Measurements from ENCODE around the gene CELF4.

CELF4 gene

GRCh38 chr18:37343542-37343851 lies 222.1 kb downstream of the CELF4 start:
- Histone ChIP-seq H3K9me3 (ENCODE audit: insufficient read depth, low read depth, low read length) (no peaks in the 10 kb centered on the region), H3K4me3 (ENCODE audit: low read length) (no peak overlapping the region), H3K36me3 (ENCODE audit: insufficient read depth, low read depth, low read length) (no peaks in the 10 kb centered on the region), H3K27ac (ENCODE audit: low read length) (no peak overlapping the region), H3K9ac (ENCODE audit: low read depth, low read length) (no peak overlapping the region), H3K4me1 (ENCODE audit: insufficient read depth, low read length) (peaks cover 4% of the 10 kb centered on the region; the same call in 1 of the 2 replicates), H3K27me3 (ENCODE audit: insufficient read depth, low read length) (peaks cover 15% of the 10 kb centered on the region; the same call in 1 of the 2 replicates)

GRCh38 chr18:37341473-37342086 lies 224.0 kb downstream of the CELF4 start:
- Histone ChIP-seq H3K4me3 (ENCODE audit: low read length) (no peak overlapping the region), H3K9ac (ENCODE audit: low read depth, low read length) (no peak overlapping the region), H3K36me3 (ENCODE audit: insufficient read depth, low read depth, low read length) (no peaks in the 10 kb centered on the region), H3K27ac (ENCODE audit: low read length) (no peak overlapping the region), H3K27me3 (ENCODE audit: insufficient read depth, low read length) (peaks cover 15% of the 10 kb centered on the region; the same call in 1 of the 2 replicates), H3K4me1 (ENCODE audit: insufficient read depth, low read length) (peaks cover 4% of the 10 kb centered on the region; the same call in 1 of the 2 replicates), H3K9me3 (ENCODE audit: insufficient read depth, low read depth, low read length) (no peaks in the 10 kb centered on the region)

- Histone ChIP-seq H3K4me1 (ENCODE audit: insufficient read depth, low read length) (peaks cover 4% of the 10 kb centered on the region; the same call in 1 of the 2 replicates), H3K27ac (ENCODE audit: low read length) (no peak overlapping the region), H3K4me3 (ENCODE audit: low read length) (no peak overlapping the region), H3K27me3 (ENCODE audit: insufficient read depth, low read length) (peaks cover 15% of the 10 kb centered on the region; the same call in 1 of the 2 replicates), H3K9me3 (ENCODE audit: insufficient read depth, low read depth, low read length) (no peaks in the 10 kb centered on the region), H3K36me3 (ENCODE audit: insufficient read depth, low read depth, low read length) (no peaks in the 10 kb centered on the region), H3K9ac (ENCODE audit: low read depth, low read length) (no peak overlapping the region)
Measured at GRCh38 chr18:37341016-37341415, 224.6 kb downstream of the CELF4 start.

- peaks cover 14% of the 10 kb centered on the region; the same call in 1 of the 2 replicates for H3K27me3 ChIP-seq (ENCODE audit: insufficient read depth, low read length)
- H3K4me1 ChIP-seq (ENCODE audit: insufficient read depth, low read length): peaks cover 4% of the 10 kb centered on the region; the same call in 1 of the 2 replicates
- no peak overlapping the region for H3K4me3 ChIP-seq (ENCODE audit: low read length)
- H3K27ac ChIP-seq (ENCODE audit: low read length): no peak overlapping the region
- H3K9me3 ChIP-seq (ENCODE audit: insufficient read depth, low read depth, low read length): no peaks in the 10 kb centered on the region
- no peak overlapping the region for H3K9ac ChIP-seq (ENCODE audit: low read depth, low read length)
- H3K36me3 ChIP-seq (ENCODE audit: insufficient read depth, low read depth, low read length): no peaks in the 10 kb centered on the region
Measured at GRCh38 chr18:37339701-37340215, 225.8 kb downstream of the CELF4 start.

GRCh38 chr18:37336568-37337285 lies 228.9 kb downstream of the CELF4 start:
- H3K9me3 ChIP-seq (ENCODE audit: insufficient read depth, low read depth, low read length): no peaks in the 10 kb centered on the region
- no peak overlapping the region for H3K27ac ChIP-seq (ENCODE audit: low read length)
- no peak overlapping the region for H3K4me3 ChIP-seq (ENCODE audit: low read length)
- no peak overlapping the region for H3K9ac ChIP-seq (ENCODE audit: low read depth, low read length)
- peaks cover 3% of the 10 kb centered on the region; the same call in 1 of the 2 replicates for H3K4me1 ChIP-seq (ENCODE audit: insufficient read depth, low read length)
- H3K27me3 ChIP-seq (ENCODE audit: insufficient read depth, low read length): no peaks in the 10 kb centered on the region; the same call in 1 of the 2 replicates
- H3K36me3 ChIP-seq (ENCODE audit: insufficient read depth, low read depth, low read length): no peaks in the 10 kb centered on the region

- Histone ChIP-seq H3K36me3 (ENCODE audit: insufficient read depth, low read depth, low read length) (no peaks in the 10 kb centered on the region), H3K27ac (ENCODE audit: low read length) (no peak overlapping the region), H3K9ac (ENCODE audit: low read depth, low read length) (no peak overlapping the region), H3K9me3 (ENCODE audit: insufficient read depth, low read depth, low read length) (no peaks in the 10 kb centered on the region), H3K4me3 (ENCODE audit: low read length) (no peak overlapping the region), H3K4me1 (ENCODE audit: insufficient read depth, low read length) (no peaks in the 10 kb centered on the region), H3K27me3 (ENCODE audit: insufficient read depth, low read length) (no peaks in the 10 kb centered on the region)
Measured at GRCh38 chr18:37335409-37335736, 230.2 kb downstream of the CELF4 start.

- no peak overlapping the region for H3K27ac ChIP-seq (ENCODE audit: low read length)
- H3K9ac ChIP-seq (ENCODE audit: low read depth, low read length): no peak overlapping the region
- no peak overlapping the region for H3K4me3 ChIP-seq (ENCODE audit: low read length)
- H3K36me3 ChIP-seq (ENCODE audit: insufficient read depth, low read depth, low read length): no peaks in the 10 kb centered on the region
- no peaks in the 10 kb centered on the region for H3K9me3 ChIP-seq (ENCODE audit: insufficient read depth, low read depth, low read length)
- H3K4me1 ChIP-seq (ENCODE audit: insufficient read depth, low read length): no peaks in the 10 kb centered on the region
- no peaks in the 10 kb centered on the region for H3K27me3 ChIP-seq (ENCODE audit: insufficient read depth, low read length)
Measured at GRCh38 chr18:37334631-37335408, 230.8 kb downstream of the CELF4 start.

- no peaks in the 10 kb centered on the region for H3K4me1 ChIP-seq (ENCODE audit: insufficient read depth, low read length)
Measured at GRCh38 chr18:37332628-37333420, 232.8 kb downstream of the CELF4 start.

GRCh38 chr18:37332219-37332618 lies 233.4 kb downstream of the CELF4 start:
- no peak overlapping the region for H3K27ac ChIP-seq (ENCODE audit: low read length)
- no peak overlapping the region for H3K4me3 ChIP-seq (ENCODE audit: low read length)
- no peak overlapping the region for H3K9ac ChIP-seq (ENCODE audit: low read depth, low read length)
- no peaks in the 10 kb centered on the region for H3K36me3 ChIP-seq (ENCODE audit: insufficient read depth, low read depth, low read length)
- H3K9me3 ChIP-seq (ENCODE audit: insufficient read depth, low read depth, low read length): no peaks in the 10 kb centered on the region
- H3K27me3 ChIP-seq (ENCODE audit: insufficient read depth, low read length): no peaks in the 10 kb centered on the region
- H3K4me1 ChIP-seq (ENCODE audit: insufficient read depth, low read length): no peaks in the 10 kb centered on the region

More at GRCh38 chr18:37332628-37333420, 232.8 kb downstream of the CELF4 start:
- Histone ChIP-seq H3K9me3 (ENCODE audit: insufficient read depth, low read depth, low read length) (no peaks in the 10 kb centered on the region), H3K4me3 (ENCODE audit: low read length) (no peak overlapping the region), H3K36me3 (ENCODE audit: insufficient read depth, low read depth, low read length) (no peaks in the 10 kb centered on the region), H3K27me3 (ENCODE audit: insufficient read depth, low read length) (no peaks in the 10 kb centered on the region), H3K9ac (ENCODE audit: low read depth, low read length) (no peak overlapping the region), H3K27ac (ENCODE audit: low read length) (no peak overlapping the region)

GRCh38 chr18:37330173-37330572 lies 235.4 kb downstream of the CELF4 start:
- H3K9ac ChIP-seq (ENCODE audit: low read depth, low read length): no peak overlapping the region
- H3K9me3 ChIP-seq (ENCODE audit: insufficient read depth, low read depth, low read length): no peaks in the 10 kb centered on the region
- H3K4me3 ChIP-seq (ENCODE audit: low read length): no peak overlapping the region
- no peak overlapping the region for H3K27ac ChIP-seq (ENCODE audit: low read length)
- H3K4me1 ChIP-seq (ENCODE audit: insufficient read depth, low read length): no peaks in the 10 kb centered on the region
- no peaks in the 10 kb centered on the region for H3K27me3 ChIP-seq (ENCODE audit: insufficient read depth, low read length)
- H3K36me3 ChIP-seq (ENCODE audit: insufficient read depth, low read depth, low read length): no peaks in the 10 kb centered on the region
